ENCODE measurements around the gene SH3PXD2A.
A peak's percentile ranks its signal among the peaks of the same experiment; 100 is the strongest.

The SH3PXD2A gene

GRCh38 chr10:103855852-103856796 is 748 bp upstream of the SH3PXD2A start:
- Histone ChIP-seq H3K9me3 (ENCODE audit: control insufficient read depth in 2 of 2, low read length in 2 of 2) (no peaks in the 10 kb centered on the region), H3K4me3 (ENCODE audit: low read length in 2 of 2) (peak overlapping the region; percentile 45 to 77), H3K27ac (ENCODE audit: low read length) (no peak overlapping the region), H3K27me3 (ENCODE audit: control insufficient read depth in 1 of 2, insufficient read depth in 2 of 2, low read length in 2 of 2) (no peaks in the 10 kb centered on the region), H3K9ac (ENCODE audit: low read length in 2 of 2) (peak overlapping the region; percentile 18 to 29), H3K36me3 (ENCODE audit: control insufficient read depth in 2 of 2, insufficient read depth in 2 of 2, low read length in 2 of 2) (no peaks in the 10 kb centered on the region), H3K4me1 (ENCODE audit: control insufficient read depth, insufficient read depth, low read length) (peaks cover 44% of the 10 kb centered on the region)

GRCh38 chr10:103854686-103855391 is 537 bp downstream of the SH3PXD2A start:
- Histone ChIP-seq H3K27ac (ENCODE audit: low read length) (peak overlapping the region; percentile 46), H3K36me3 (ENCODE audit: control insufficient read depth in 2 of 2, insufficient read depth in 2 of 2, low read length in 2 of 2) (no peaks in the 10 kb centered on the region), H3K9ac (ENCODE audit: low read length in 2 of 2) (peak overlapping the region; percentile 72 to 75), H3K4me3 (ENCODE audit: low read length in 2 of 2) (peak overlapping the region; percentile 74 to 77), H3K4me1 (ENCODE audit: control insufficient read depth, insufficient read depth, low read length) (peaks cover 52% of the 10 kb centered on the region), H3K9me3 (ENCODE audit: control insufficient read depth in 2 of 2, low read length in 2 of 2) (no peaks in the 10 kb centered on the region), H3K27me3 (ENCODE audit: control insufficient read depth in 1 of 2, insufficient read depth in 2 of 2, low read length in 2 of 2) (no peaks in the 10 kb centered on the region)

GRCh38 chr10:103854265-103854685 is 1.1 kb downstream of the SH3PXD2A start:
- Histone ChIP-seq H3K9me3 (ENCODE audit: control insufficient read depth in 2 of 2, low read length in 2 of 2) (no peaks in the 10 kb centered on the region), H3K4me1 (ENCODE audit: control insufficient read depth, insufficient read depth, low read length) (peaks cover 55% of the 10 kb centered on the region), H3K27me3 (ENCODE audit: control insufficient read depth in 1 of 2, insufficient read depth in 2 of 2, low read length in 2 of 2) (no peaks in the 10 kb centered on the region), H3K4me3 (ENCODE audit: low read length in 2 of 2) (peak overlapping the region; percentile 74 to 77), H3K27ac (ENCODE audit: low read length) (peak overlapping the region; percentile 46), H3K9ac (ENCODE audit: low read length in 2 of 2) (peak overlapping the region; percentile 58 to 75), H3K36me3 (ENCODE audit: control insufficient read depth in 2 of 2, insufficient read depth in 2 of 2, low read length in 2 of 2) (no peaks in the 10 kb centered on the region)

GRCh38 chr10:103853428-103854264 is 1.7 kb downstream of the SH3PXD2A start:
- H3K9me3 ChIP-seq (ENCODE audit: control insufficient read depth in 2 of 2, low read length in 2 of 2), result no peaks in the 10 kb centered on the region
- H3K9ac ChIP-seq (ENCODE audit: low read length in 2 of 2), result peak overlapping the region in 1 of 2 donors; percentile 75
- H3K36me3 ChIP-seq (ENCODE audit: control insufficient read depth in 2 of 2, insufficient read depth in 2 of 2, low read length in 2 of 2), result no peaks in the 10 kb centered on the region
- peak overlapping the region; percentile 74 for H3K27ac ChIP-seq (ENCODE audit: low read length)
- H3K4me3 ChIP-seq (ENCODE audit: low read length in 2 of 2), result peak overlapping the region; percentile 74 to 77
- H3K27me3 ChIP-seq (ENCODE audit: control insufficient read depth in 1 of 2, insufficient read depth in 2 of 2, low read length in 2 of 2), result no peaks in the 10 kb centered on the region
- H3K4me1 ChIP-seq (ENCODE audit: control insufficient read depth, insufficient read depth, low read length), result peaks cover 55% of the 10 kb centered on the region

- Histone ChIP-seq H3K27ac (ENCODE audit: low read length) (peak overlapping the region; percentile 74), H3K27me3 (ENCODE audit: control insufficient read depth in 1 of 2, insufficient read depth in 2 of 2, low read length in 2 of 2) (no peaks in the 10 kb centered on the region), H3K36me3 (ENCODE audit: control insufficient read depth in 2 of 2, insufficient read depth in 2 of 2, low read length in 2 of 2) (no peaks in the 10 kb centered on the region), H3K4me3 (ENCODE audit: low read length in 2 of 2) (peak overlapping the region in 1 of 2 donors; percentile 22), H3K9ac (ENCODE audit: low read length in 2 of 2) (peak overlapping the region in 1 of 2 donors; percentile 75), H3K4me1 (ENCODE audit: control insufficient read depth, insufficient read depth, low read length) (peaks cover 55% of the 10 kb centered on the region), H3K9me3 (ENCODE audit: control insufficient read depth in 2 of 2, low read length in 2 of 2) (no peaks in the 10 kb centered on the region)
Measured at GRCh38 chr10:103852856-103853255, 2.5 kb downstream of the SH3PXD2A start.

- H3K4me3 ChIP-seq (ENCODE audit: low read length in 2 of 2), result peak overlapping the region in 1 of 2 donors; percentile 29
- peaks cover 55% of the 10 kb centered on the region for H3K4me1 ChIP-seq (ENCODE audit: control insufficient read depth, insufficient read depth, low read length)
- no peaks in the 10 kb centered on the region for H3K27me3 ChIP-seq (ENCODE audit: control insufficient read depth in 1 of 2, insufficient read depth in 2 of 2, low read length in 2 of 2)
- H3K36me3 ChIP-seq (ENCODE audit: control insufficient read depth in 2 of 2, insufficient read depth in 2 of 2, low read length in 2 of 2), result no peaks in the 10 kb centered on the region
- peak overlapping the region; percentile 74 for H3K27ac ChIP-seq (ENCODE audit: low read length)
- peak overlapping the region; percentile 12 to 42 for H3K9ac ChIP-seq (ENCODE audit: low read length in 2 of 2)
- no peaks in the 10 kb centered on the region for H3K9me3 ChIP-seq (ENCODE audit: control insufficient read depth in 2 of 2, low read length in 2 of 2)
Measured at GRCh38 chr10:103852189-103852711, 3.1 kb downstream of the SH3PXD2A start.

- Histone ChIP-seq H3K27ac (ENCODE audit: low read length) (peak overlapping the region; percentile 74), H3K36me3 (ENCODE audit: control insufficient read depth in 2 of 2, insufficient read depth in 2 of 2, low read length in 2 of 2) (no peaks in the 10 kb centered on the region), H3K9me3 (ENCODE audit: control insufficient read depth in 2 of 2, low read length in 2 of 2) (no peaks in the 10 kb centered on the region), H3K9ac (ENCODE audit: low read length in 2 of 2) (no peak overlapping the region), H3K27me3 (ENCODE audit: control insufficient read depth in 1 of 2, insufficient read depth in 2 of 2, low read length in 2 of 2) (no peaks in the 10 kb centered on the region), H3K4me1 (ENCODE audit: control insufficient read depth, insufficient read depth, low read length) (peaks cover 58% of the 10 kb centered on the region), H3K4me3 (ENCODE audit: low read length in 2 of 2) (no peak overlapping the region)
Measured at GRCh38 chr10:103851261-103851660, 4.1 kb downstream of the SH3PXD2A start.

- Histone ChIP-seq H3K4me1 (ENCODE audit: control insufficient read depth, insufficient read depth, low read length) (peaks cover 52% of the 10 kb centered on the region), H3K9me3 (ENCODE audit: control insufficient read depth in 2 of 2, low read length in 2 of 2) (no peaks in the 10 kb centered on the region), H3K9ac (ENCODE audit: low read length in 2 of 2) (peak overlapping the region in 1 of 2 donors; percentile 1), H3K4me3 (ENCODE audit: low read length in 2 of 2) (peak overlapping the region in 1 of 2 donors; percentile 25), H3K27me3 (ENCODE audit: control insufficient read depth in 1 of 2, insufficient read depth in 2 of 2, low read length in 2 of 2) (no peaks in the 10 kb centered on the region), H3K36me3 (ENCODE audit: control insufficient read depth in 2 of 2, insufficient read depth in 2 of 2, low read length in 2 of 2) (no peaks in the 10 kb centered on the region), H3K27ac (ENCODE audit: low read length) (peak overlapping the region; percentile 69)
Measured at GRCh38 chr10:103850572-103850895, 4.8 kb downstream of the SH3PXD2A start.

GRCh38 chr10:103849880-103850571 is 5.3 kb downstream of the SH3PXD2A start:
- Histone ChIP-seq H3K27ac (ENCODE audit: low read length) (peak overlapping the region; percentile 69), H3K9ac (ENCODE audit: low read length in 2 of 2) (peak overlapping the region; percentile 1 to 29), H3K36me3 (ENCODE audit: control insufficient read depth in 2 of 2, insufficient read depth in 2 of 2, low read length in 2 of 2) (no peaks in the 10 kb centered on the region), H3K27me3 (ENCODE audit: control insufficient read depth in 1 of 2, insufficient read depth in 2 of 2, low read length in 2 of 2) (no peaks in the 10 kb centered on the region), H3K4me1 (ENCODE audit: control insufficient read depth, insufficient read depth, low read length) (peaks cover 52% of the 10 kb centered on the region), H3K9me3 (ENCODE audit: control insufficient read depth in 2 of 2, low read length in 2 of 2) (no peaks in the 10 kb centered on the region), H3K4me3 (ENCODE audit: low read length in 2 of 2) (no peak overlapping the region)
